GM23248 (cell line): Measurements from ENCODE around the gene TANK.

Experiments
- EZH2 ChIP-seq: fragments of 200-600 bp; sonication (generic); IDR thresholded peaks from 2 replicates; pipeline ENCODE4 v1.6.1; 2018; ENCODE audit warnings: antibody characterized with exemption, mild to moderate bottlenecking; ENCODE audit not compliant: insufficient read depth, poor library complexity, severe bottlenecking
- EZH2phosphoT487 ChIP-seq: fragments of 200-600 bp; sonication (generic); IDR thresholded peaks from 2 replicates; pipeline ENCODE4 v1.6.1; 2018; ENCODE audit warnings: antibody characterized with exemption, moderate library complexity, mild to moderate bottlenecking, low read depth; ENCODE audit not compliant: insufficient read depth

DNA sequence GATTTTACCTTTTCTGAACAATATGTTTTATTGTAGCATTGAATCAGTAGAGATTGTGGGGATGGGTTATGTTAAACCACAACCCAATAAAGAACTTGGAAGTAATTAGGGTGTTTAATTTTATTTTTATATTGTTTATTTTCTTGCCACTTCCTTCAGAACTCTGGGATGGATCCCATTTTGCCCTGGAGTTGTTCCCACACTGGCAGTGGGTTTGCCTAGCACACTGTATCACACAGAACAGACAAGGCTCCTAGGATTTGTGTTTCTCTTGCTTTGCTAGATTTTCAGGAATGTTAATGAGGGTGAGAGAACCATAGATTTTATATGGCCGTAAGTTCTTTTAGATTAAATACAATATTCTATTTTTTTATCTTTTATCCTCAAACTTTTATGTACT, 59.0 kb downstream of the TANK start:
- TF ChIP-seq EZH2 (no peak), EZH2phosphoT487 (no peak)
